ENCODE data around the gene INTS14.

The INTS14 gene

DNA sequence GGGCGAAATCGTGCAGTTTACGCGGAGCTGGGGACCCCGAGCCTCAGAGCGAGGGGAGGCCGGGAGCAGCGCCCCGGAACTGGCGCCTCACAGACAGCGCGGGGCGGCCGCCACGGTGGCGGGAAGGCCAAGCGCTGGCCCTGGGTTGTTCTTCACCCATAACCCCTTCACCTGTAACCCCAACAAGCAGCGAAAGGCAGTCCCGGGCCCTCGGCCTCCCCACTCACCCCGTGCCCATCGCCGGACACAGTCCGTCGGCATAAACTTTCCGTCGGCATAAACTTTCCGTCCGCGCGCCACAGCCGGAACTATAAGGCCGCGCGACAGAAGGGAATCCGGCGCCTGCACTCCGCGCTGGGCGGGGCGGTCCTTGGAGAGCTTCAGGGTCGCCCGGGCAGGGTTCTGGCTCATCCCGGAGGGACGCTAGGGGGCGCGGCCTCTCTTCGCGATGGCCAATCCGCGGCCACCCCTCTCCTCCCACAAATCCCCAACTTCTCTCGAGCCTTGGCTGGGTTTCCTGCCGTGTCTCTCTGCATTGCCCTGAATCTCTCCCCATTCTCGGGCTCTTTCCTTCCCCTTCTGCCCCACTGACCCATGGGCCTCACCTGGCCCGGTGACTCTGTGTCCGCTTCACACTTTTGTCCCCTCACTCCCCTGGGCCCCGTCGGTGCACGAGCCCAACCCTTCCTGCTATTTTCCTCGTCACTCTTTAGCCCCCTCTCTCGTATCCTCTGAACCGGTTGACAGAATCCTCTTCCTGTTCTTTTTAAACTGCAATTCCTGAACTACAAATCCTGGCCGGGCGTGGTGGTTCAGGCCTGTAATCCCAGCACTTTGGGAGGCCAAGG is at the start of gene INTS14:
Gene INTS14, minus strand, starts transcription at position 261 of the 848 bp plus-strand sequence. CDS start 3,751 bp downstream, outside the sequence.
- peak; percentile 99 for DNase-seq

DNA sequence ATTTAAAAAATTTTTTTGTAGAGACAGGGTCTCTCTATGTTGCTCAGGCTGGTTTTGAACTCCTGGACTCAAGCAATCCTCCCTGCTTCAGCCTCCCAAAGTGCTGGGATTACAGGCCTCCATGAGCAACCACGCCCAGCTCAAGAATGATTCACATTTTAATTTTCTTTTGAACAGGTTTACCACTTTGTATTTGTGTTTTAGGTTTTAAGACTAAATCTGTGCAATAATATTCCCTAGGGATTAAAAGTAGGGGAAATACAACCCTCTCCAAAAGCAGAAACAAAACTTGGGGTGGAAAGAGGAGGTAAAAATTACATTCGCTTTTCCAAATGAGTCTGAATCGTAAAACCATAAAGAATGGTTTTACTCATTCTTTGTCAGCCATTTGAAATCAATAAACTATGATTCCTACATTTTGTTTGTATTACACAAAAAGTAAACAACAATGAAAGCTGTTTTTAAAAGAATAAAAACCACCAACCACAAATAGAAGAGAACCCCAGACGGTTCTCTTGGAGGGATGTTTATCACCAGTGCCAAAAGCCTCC is 48.6 kb upstream of the INTS14 start:
- DNase-seq: no peak

DNA sequence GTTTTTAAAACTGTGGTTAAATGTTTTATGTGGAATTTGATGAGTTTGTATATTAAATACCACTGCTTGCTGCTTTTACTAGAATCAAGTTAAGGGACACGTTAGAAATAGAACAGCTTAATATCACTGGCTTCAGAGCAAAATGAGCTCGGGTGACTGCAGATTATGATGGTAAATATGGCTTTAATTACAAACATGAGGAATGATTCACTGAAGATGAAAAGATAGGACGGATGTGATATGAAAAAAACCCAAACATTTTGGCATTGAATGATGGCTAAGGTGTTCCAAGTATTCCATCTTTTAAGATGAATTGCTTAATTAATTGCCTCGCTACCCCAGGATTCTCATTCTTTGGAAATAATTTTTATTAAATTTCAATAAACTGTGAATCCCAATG is 44.5 kb upstream of the INTS14 start:
- DNase-seq: no peak

DNA sequence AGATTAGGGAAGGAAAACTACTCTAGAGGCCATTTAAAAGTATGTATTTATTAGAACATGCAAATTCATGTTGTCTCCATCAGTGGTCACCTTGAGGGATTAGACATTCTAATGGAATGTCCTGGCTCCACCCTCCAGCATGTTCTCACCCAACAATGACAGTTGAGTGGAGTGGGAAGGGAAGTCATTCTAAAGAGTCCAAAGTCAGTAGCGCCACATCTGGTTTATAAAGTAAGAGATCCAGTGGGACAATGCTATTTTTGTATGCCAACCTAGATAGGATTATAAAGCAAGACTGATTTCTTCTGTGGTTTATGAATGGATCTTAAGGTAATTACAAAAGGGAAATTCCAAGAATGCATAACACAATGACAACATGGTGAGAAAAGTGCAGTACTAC is 44.1 kb upstream of the INTS14 start:
- no peak for DNase-seq

DNA sequence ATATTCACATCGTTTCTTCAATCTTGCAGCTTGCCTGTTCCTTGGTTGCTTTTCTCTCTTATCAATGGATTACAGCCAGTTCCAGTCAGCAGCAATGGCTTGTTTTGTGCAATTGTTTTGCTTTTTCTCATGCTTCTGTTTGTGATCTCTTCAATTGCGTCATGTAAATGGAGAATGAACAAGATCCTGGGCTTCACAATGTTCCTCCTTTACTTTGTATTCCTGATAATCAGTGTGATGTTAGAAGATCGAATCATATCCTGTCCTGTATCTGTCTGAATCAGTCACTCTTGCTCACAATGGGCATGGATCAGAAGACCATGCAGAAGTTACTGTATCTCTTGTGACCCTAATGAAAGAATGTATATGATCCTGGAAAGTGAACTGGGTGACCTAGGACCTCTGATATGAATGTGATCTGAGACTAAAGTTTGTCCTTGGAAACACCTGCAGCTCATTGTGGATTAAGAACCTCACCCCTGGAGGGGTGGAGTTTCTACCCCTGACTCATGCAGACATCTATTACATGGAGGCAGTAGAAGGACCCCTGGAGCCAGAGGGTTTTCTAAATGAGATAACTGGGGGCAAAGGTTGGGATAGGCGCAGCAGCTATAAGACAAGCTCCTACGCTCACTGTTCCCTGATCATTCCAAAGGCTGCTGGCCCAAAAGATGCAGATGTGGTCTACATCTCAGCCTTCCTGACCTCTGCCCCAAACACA is 43.0 kb upstream of the INTS14 start:
- DNase-seq: no peak

DNA sequence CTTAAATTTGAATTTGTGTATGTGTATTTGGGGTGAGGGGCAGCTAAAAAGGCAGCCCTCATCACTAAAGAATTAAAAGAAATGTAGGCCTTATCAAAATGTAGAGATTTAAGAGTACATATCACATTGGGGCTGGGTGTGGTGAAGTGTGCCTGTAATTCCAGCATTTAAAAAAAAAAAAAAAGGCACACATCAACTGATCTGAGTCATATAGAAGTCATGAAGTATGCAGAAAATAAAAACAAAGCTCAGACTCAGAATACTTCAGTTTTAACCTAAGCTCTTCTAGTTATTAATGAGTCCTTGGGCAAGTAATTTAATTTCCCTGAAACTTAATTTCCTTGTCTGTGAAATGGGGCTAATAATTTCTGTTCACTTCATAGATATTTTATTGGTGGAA is 42.4 kb upstream of the INTS14 start:
- DNase-seq: no peak

DNA sequence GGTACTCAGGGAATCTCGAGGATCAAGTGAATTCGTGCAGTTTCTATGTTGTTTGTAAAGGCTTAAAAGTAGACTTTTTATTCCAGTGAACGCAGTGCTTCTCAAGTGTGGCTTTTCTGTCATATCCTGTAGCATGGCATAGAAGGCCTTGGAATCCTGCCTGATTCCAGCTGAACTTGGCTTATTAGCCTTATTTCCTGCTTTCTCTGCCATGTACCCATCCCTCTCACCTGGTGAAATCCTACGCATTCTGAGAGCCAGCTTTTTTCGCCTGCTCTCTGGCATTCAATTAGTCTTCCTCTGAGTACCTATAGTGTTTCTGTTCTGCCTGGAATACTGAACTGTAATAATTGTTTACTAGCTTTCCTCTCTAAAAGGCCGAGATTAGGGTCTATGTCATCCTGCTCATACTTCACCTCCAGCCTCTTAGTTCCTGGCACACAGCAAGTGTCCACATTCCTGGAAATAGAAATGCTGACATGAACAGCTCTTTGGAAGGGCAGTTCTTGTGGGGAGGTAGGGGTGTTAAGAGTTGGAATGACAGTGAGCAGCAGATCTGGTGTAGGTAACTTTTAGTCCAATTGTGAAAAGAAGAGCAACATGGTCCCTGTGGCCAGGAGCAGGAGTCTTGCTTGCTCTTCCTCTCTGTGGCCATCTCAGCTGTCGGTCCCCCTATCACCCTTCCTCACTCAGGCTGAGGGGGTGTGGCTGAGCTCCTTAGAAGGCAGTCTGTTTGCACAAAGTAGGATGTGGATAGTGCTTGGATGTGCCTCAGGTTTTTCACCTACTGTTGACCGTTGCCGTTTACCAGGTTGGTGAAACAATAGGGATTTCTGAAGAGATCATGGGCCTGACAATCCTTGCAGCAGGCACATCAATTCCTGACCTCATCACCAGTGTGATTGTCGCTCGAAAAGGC is 41.2 kb upstream of the INTS14 start:
- DNase-seq: no peak

DNA sequence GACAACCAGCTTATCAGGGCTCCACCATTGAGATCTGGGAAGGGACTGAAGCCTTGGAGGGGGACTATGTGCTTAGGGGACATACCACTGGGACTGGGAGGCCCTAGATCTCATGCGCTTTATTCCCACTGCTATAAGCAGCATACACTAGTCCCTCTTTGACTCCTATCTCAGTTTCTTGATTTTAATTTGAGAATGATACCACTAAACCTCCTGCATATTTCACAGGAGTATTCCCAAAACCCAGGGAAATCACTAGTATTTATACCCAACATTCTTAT is 40.1 kb upstream of the INTS14 start:
- DNase-seq: no peak

DNA sequence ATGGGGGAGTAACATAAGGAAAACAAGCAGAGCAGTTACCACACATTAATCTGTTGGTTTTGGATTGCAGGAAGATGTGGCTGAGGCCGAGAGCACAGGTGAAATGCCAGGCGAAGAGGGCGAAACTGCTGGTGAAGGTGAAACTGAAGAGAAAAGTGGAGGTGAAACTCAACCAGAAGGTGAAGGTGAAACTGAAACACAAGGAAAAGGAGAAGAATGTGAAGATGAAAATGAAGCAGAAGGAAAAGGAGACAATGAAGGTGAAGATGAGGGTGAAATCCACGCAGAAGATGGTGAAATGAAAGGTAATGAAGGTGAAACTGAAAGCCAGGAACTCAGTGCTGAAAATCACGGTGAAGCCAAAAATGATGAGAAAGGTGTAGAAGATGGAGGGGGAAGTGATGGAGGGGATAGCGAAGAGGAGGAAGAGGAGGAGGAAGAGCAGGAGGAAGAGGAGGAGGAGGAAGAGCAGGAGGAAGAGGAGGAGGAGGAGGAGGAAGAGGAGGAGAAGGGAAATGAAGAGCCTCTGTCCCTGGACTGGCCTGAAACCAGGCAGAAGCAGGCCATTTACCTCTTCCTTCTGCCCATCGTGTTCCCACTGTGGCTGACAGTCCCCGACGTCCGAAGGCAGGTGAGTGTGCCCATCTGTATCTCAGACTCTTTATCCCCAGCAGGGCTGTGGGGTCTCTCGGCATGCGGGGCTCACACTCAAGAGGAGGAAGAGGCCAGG is 39.5 kb upstream of the INTS14 start:
- no peak for DNase-seq

DNA sequence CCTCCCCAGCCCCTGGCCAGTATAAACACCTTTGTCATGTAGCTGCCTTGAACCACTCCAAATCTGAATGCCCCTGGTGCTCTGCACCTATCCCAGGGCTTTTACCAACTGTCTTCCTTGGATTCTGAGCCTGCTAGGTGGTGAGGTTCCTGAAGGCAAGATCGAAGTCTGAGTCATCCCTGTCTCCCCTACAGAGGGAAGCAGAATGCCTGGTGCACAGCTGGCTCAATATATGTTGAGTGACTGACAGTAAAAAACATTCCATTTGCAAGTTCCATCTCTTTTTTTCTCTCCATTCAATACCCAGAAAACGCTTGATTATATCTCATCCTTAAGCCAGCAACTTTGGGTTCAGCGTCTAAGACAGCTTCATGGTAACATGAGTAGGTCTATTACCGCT is 35.6 kb upstream of the INTS14 start:
- no peak for DNase-seq

DNA sequence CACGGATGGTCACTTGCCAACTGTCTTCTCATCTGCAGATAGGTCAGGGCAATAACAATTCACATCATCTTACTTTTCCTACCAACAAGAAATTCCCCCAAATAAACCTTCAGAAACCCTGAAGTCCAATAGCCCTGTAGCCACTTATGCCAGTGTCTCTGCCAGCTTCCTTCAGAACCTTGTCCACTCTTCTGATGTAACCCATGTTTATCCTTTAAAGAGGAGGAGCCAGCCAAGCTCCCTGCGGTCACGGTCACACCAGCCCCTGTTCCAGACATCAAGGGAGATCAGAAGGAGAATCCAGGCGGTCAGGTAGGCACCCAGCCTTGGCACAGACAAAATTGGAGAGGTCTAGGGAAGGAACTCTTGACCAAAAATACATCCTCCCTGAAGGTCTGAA is 34.5 kb upstream of the INTS14 start:
- DNase-seq: no peak

DNA sequence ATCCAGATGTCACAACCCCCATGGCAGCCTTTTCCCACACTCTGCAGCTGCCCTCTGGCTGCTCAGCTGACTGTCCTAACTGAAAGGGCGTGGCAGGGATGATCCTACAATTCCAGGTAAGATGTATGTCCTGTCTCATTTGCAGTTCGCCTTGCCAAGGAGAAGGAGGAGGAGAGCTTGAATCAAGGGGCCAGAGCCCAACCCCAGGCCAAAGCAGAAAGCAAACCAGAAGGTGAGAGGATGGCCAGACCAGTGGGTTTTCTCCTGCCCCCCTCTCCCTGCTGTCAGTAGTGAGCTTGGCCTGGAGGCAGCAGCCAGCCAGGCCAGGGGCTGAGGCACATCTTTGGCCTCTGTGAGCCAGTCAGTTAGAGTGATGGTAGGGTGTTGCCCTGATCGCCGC is 33.4 kb upstream of the INTS14 start:
- DNase-seq: no peak

DNA sequence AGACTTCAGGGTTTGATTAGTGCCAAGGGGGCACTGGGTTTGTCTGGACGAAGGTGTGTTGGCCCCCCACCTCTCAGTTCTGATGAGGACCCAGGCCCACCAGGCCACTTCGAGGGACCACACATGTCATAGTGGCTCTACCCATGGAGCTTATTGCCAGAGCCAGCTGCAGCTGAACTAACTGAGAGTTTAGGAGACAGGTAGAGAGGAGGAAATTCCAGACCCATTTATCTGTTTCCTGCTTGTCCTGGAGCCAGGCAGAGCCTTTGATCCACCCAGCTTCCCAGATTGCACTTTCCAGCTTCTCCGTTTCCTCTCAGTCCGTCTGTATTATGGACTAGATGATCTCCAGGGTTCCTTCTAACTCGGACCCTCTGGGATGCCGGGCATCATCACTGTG is 31.7 kb upstream of the INTS14 start:
- no peak for DNase-seq

DNA sequence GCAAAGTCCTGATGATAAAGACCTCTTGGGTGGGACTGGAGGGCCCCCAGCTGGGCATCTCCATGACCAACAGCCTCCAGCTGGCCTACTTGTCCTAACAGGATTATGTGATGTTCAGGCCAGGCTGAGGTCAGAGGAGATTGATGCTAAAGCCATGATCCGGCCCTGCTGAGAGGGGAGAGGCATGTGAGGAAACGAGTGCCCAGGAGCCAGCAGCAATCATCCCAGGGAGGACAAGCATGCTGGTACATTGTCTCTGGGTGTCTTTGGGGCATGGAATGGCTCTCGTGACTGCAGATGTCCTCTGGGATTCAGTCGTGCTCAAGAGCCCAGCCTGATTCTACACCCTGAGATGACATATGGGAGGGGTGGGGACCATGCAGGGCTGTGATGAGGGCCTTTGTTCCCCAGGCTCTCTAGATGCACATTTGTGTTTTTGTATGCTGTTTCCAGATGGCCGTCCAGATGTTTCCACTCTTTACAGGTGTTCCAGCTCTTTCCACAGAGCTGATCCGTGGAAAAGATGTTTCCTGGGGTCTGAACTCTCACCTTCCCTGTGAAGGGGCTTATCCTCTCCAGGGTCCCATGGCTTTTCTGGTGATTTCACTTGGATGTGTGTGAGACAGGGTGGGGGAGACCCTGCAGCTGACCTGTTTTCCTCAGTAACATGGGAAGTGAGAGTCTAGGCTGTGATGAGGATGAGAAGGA is 31.0 kb upstream of the INTS14 start:
- no peak for DNase-seq

DNA sequence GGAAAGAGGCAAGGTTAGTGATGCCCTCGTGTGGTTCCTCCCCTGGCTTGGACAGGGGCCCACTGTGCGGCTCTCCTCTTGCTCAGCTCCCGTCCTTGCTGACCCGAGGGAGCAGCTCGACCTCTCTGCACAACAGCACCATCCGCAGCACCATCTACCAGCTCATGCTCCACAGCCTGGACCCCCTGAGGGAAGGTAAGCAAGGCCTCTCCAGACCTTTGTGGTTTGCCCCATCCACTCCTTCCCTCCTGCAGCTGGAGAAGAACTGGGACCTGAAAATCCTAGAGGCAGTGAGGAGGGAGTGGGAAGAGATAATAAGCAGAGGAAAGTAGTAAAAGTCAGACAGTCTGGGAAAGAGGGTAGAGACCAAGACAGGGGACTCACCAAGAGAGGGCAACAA is 28.6 kb upstream of the INTS14 start:
- no peak for DNase-seq

DNA sequence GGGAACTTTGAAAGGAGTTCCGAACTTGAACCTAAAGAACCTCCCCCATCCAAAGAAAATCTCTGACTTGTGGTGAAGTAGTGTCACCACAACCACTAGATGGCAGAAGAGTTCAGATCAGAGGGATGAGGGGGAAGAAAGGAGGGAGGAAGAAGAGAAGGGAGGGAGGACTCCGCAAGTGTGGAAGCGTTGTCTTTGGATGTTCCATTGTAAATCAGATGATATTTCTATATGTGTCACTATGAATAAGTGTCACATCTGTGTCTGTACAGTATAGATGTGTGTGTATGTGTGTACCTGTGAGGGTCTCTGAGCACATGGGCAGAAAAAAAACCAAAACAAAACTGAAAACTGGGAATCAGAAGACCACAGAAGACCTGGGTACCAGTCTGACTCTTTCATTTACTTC is 27.8 kb upstream of the INTS14 start:
- DNase-seq: peak; percentile 91

DNA sequence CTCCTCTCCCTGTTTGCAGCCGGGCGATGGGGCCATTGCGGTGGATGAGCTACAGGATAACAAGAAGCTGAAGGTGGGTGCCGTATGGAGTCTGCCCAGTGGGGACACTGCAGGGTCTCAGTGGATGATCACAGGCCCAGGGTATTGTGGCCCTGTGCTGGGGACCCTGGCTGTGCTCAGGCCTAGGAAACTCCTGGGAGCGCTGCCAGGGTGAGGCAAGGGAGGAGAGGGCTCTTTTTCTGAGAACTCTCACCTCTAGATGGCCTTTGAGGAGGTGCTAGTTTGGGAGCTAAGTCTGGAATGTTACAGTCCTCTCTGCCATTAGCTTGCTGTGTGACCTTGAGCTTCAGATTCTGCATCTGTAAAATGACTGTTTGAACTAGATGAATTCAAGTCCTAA is 27.2 kb upstream of the INTS14 start:
- no peak for DNase-seq

DNA sequence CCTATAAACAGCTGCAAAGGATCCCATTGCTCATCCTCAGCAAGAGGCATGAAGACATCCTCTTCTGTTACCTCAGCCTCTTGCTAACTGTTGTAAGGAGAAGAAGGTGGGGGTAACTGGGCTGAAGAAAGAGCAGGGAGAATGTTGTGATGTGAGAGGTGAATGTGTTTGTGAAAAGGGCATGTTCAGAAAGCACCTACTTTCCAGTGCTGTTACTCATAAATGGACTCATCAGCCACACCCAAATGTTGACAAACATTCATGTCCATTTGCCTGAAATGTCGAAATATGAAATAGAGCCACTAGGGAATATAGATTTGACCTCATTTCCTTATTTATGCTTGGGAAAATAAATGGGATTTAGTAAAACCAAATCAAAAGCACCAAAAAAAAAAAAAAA is 23.4 kb upstream of the INTS14 start:
- no peak for DNase-seq

DNA sequence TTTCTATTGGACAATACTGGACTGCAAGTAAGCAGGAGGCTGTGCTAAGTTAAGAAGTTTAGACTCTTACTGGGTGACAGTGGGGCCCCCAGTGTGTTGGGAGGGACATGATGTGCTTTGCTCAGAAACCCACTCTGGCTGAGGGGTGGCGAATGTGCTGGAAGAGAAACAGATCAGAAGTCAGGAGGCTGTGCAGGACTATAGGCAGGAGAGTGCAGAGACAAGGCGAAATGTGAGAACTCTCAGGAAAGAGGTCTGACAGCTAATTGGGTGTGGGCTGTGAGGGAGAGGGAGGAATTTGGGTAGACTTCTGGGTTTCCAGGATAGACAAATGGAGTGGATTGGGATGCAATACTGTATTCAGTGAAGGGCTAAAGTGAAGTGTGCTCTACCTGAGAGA is 22.8 kb upstream of the INTS14 start:
- DNase-seq: no peak

DNA sequence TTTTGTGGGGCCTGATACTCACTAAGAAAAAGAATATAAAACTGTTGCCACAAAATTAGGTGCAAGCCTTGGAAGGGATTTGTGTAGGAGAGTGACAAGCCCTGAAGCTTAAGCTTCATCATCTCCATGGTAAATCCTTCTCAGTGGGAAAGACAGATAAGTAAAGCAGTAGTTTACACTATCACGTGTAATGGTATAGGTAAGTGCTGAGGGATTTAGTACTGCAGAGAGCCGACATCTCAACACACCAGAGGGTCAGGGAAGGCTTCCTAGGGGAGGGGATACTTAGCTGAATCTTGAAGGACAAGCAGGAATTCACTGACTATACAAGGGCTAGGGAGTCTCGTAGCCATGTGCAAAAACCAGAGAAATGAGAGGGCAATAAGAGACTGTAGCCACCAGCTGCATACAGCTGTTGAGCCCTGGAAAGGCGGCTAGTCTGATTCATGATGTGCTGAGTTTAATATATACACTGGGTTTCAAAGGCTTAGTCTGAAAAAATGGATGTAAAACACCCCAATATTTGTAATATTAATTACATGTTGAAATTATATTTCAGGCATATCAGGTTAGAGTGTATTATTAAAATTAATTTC is 21.9 kb upstream of the INTS14 start:
- DNase-seq: no peak

DNA sequence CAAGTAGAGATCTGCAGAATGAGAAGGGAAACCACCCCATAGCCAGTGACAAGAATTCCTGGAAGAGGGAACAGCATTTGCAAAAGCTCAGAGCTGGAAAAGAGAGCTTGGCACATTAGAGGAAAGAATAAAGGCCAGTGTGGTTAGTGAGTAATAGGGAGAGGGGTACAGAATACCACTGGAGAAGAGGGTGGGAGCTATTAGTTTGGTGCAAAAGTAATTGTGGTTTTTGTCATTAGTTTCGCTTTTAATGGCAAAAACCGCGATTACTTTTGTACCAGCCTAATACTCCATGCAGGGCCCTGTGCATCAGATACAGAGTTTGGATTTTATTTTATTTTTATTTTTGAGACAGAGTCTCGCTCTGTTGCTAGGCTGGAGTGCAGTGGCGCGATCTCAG is 20.6 kb upstream of the INTS14 start:
- no peak for DNase-seq

DNA sequence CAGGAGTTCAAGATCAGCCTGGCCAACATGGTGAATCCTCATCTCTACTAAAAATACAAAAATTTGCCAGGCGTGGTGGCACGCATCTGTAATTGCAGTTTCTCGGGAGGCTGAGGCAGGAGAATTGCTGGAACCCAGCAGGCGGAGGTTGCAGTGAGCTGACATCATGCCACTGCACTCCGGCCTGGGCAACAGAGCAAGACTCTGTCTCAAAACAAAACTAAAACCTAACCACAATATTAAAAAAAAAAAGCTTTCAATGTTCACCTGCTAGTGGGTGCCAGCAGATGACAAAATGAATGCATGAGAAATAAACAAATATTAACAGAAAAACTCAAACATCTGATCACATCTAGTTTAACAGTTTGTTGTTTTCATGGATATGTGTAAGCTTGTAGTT is 19.8 kb upstream of the INTS14 start:
- DNase-seq: no peak
